IPS-20b (cell line): Measurements from ENCODE around the gene ATP8A1.
A peak's percentile ranks its signal among the peaks of the same experiment; 100 is the strongest.
"Not testable (repeated sequence)": the region's sequence is repeated elsewhere in the genome, so short reads cannot be mapped to it uniquely, and the experiment has no call there.

Source experiments
- H3K27ac ChIP-seq: one replicate; pipeline ENCODE4 v1.5.1; 2013; ENCODE audit warnings: low read length
- H3K27me3 ChIP-seq: 2 replicates; pipeline ENCODE4 v1.6.1; 2013; ENCODE audit warnings: mild to moderate bottlenecking, low read length, inconsistent platforms; ENCODE audit not compliant: insufficient read depth
- H3K36me3 ChIP-seq: 2 replicates; pipeline ENCODE4 v1.6.1; 2013; ENCODE audit warnings: low read depth, mild to moderate bottlenecking, inconsistent platforms, low read length, moderate library complexity; ENCODE audit not compliant: insufficient read depth
- H3K4me1 ChIP-seq: 2 replicates; pipeline ENCODE4 v1.6.1; 2013; ENCODE audit warnings: mild to moderate bottlenecking, control low read depth, inconsistent platforms, low read length, moderate library complexity; ENCODE audit not compliant: insufficient read depth
- H3K4me3 ChIP-seq: 2 replicates; pipeline ENCODE4 v1.5.1; 2013; ENCODE audit warnings: mild to moderate bottlenecking, low read length, inconsistent platforms
- H3K9ac ChIP-seq: 2 replicates; pipeline ENCODE4 v1.6.1; 2013; ENCODE audit warnings: low read depth, mild to moderate bottlenecking, inconsistent platforms, low read length, moderate library complexity
- H3K9me3 ChIP-seq: 2 replicates; pipeline ENCODE4 v1.6.1; 2013; ENCODE audit warnings: mild to moderate bottlenecking, low read depth, low read length, inconsistent platforms; ENCODE audit not compliant: insufficient read depth

Gene ATP8A1

DNA sequence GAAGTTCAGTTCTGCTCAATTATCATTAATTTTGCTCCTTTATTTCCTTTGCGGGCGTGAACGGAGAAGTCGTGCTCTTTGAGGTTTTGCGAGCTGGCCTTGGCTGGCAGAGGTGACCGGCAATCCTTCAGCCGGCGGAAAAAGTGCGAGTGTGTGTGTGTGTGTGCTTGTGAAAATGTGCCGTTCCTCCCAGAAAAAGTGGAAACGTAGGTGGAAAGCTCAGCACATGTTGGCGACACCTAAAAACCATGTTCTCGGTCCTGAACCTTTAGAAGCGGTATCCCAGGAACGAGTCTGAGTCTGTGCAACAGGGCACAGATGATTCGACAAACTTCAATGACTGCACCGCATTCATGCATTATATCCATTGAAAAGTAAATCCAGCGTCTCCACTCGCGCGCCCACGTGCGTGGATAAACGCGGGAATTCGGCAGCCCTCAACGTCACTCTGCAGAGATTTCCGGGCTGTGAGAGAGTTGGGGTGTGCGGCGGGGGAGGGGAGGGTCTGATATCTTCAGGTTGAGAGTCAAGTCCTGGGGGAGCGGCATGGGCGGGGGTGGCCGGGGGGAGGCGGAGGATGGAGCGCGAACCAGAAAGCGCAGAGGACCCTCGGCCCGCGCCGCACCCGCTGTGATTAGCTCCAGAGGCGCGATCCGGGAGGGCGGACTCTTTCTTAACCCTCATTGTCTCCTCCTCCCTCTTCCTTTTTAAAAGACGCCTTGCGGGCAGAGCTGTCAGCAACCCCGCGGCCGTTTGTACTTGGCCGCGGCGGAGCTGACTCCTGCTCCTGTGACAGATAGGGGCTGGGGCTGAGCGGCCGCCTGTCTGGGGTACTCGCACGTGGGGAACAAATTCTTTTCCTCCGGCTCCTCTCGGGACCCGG is 259.9 kb downstream of the ATP8A1 start, which contains the start of gene SHISA3:
Gene SHISA3, plus strand, starts transcription at position 737 of the 883 bp plus-strand sequence. CDS start 569 bp downstream, outside the sequence.
- Histone ChIP-seq H3K27ac (no peak within 1 kb of the TSS), H3K4me1 (peaks cover 13% of the 10 kb centered on the region; the same call in 1 of the 2 replicates), H3K36me3 (no peaks in the 10 kb centered on the region), H3K4me3 (peak within 1 kb of the TSS; percentile 73), H3K9me3 (no peaks in the 10 kb centered on the region), H3K9ac (no peak within 1 kb of the TSS; the same call in 1 of the 2 replicates), H3K27me3 (peaks cover 77% of the 10 kb centered on the region)

DNA sequence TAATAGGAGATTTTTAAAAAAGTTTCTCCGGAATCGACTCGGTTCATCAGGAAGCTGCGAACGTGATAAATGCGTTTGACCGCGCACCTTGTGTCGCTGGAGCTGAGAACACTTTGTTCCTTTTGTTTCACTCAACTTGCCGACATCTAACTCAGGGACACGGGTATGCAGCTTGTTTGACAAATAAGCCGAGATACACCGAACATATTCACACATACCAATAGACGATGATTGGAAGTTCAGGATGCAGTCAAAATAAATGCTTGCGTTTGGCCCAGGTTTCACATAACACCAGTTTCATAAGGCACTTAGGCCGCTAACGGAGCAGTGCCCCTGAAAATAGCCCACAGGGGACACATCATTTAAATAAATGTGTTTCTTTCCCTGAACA is 260.5 kb downstream of the ATP8A1 start:
- peaks cover 71% of the 10 kb centered on the region for H3K27me3 ChIP-seq
- no peak overlapping the region; the same call in 1 of the 2 replicates for H3K9ac ChIP-seq

DNA sequence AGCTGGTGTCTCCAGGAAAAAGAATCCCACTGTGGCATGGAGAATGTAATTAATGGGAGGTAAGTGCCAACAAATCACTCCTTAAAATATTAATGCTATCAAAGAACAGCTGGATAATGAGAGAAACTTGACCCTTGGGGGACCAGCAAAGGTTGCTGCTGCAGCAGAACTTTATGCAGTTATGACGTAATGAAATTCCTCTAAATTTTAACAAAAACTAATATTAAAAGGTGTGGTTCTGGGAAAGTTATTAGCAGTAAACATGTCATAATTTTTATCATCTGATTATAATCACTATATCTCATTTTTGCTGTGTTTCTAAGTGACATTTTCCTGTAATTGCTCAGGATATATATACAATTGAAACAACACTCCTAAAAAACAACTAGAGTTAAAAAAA is 261.3 kb downstream of the ATP8A1 start:
- no peaks in the 10 kb centered on the region for H3K36me3 ChIP-seq

More for the DNA sequence above, 260.5 kb downstream of the ATP8A1 start:
- Histone ChIP-seq H3K4me1 (peaks cover 13% of the 10 kb centered on the region; the same call in 1 of the 2 replicates), H3K9me3 (no peaks in the 10 kb centered on the region), H3K36me3 (no peaks in the 10 kb centered on the region), H3K27ac (no peak overlapping the region), H3K4me3 (peak overlapping the region; percentile 73)

DNA sequence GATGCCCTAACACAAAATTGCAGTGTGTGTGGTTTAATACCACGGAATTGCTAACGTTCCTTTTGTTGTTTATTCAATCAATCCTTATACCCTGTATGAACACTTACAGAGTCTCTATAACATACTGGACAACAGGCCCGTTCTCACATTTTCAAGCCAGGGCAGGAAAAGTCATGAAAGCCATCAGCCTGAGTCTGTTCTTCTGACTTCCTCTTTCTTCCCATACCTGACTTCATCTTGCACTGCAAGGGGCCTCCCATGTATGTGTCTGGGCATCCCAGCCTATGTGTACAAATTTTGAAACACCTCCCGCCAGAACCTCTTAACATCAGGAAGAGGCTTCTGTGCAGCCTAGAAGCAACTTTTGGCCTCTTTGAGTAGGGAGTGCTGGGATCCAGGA is 264.5 kb downstream of the ATP8A1 start:
- Histone ChIP-seq H3K4me3 (no peak overlapping the region), H3K36me3 (no peaks in the 10 kb centered on the region), H3K9me3 (no peaks in the 10 kb centered on the region), H3K4me1 (peaks cover 13% of the 10 kb centered on the region; the same call in 1 of the 2 replicates), H3K9ac (no peak overlapping the region), H3K27me3 (peaks cover 32% of the 10 kb centered on the region), H3K27ac (no peak overlapping the region)

More for the DNA sequence above, 261.3 kb downstream of the ATP8A1 start:
- Histone ChIP-seq H3K9me3 (no peaks in the 10 kb centered on the region), H3K9ac (no peak overlapping the region), H3K27me3 (peaks cover 63% of the 10 kb centered on the region), H3K4me3 (no peak overlapping the region), H3K27ac (no peak overlapping the region), H3K4me1 (peaks cover 18% of the 10 kb centered on the region; the same call in 1 of the 2 replicates)

DNA sequence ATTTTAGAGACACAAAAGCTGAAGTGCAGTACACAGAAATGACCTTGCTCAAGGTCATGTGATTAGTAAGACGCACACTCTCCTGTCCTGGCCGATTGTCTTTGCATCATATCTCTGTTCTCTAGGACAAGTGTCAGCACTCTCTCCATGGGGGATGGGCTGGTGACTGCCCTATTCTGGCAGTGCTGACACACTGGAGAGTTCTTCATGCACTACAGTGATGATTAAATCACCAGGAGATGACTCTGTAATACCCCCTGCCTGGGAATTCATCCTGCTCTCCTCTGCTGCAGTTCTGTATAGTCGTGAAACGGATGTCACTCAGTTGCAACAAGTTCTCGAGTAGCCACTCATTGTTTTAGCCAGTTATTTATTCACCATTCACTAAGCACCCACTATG is 264.9 kb downstream of the ATP8A1 start:
- Histone ChIP-seq H3K9ac (no peak overlapping the region), H3K9me3 (no peaks in the 10 kb centered on the region), H3K36me3 (no peaks in the 10 kb centered on the region), H3K4me3 (no peak overlapping the region), H3K27ac (no peak overlapping the region), H3K27me3 (peaks cover 27% of the 10 kb centered on the region), H3K4me1 (peaks cover 12% of the 10 kb centered on the region; the same call in 1 of the 2 replicates)

DNA sequence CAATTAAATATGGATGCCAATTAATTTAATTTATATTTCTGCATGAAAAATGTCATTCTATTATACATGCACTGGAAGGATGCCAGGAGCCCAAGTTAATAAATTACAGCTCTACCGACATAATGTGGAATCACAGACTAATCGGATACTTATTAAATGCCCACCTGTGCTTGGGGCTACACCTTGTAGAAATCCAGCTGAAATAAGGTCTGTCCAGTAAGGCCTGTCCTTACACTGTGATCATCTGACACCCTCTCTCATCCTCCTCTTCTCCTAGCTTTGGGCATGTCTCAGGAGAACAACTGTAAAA is 265.6 kb downstream of the ATP8A1 start:
- no peaks in the 10 kb centered on the region for H3K9me3 ChIP-seq
- H3K36me3 ChIP-seq: no peaks in the 10 kb centered on the region
- H3K27ac ChIP-seq: no peak overlapping the region
- no peak overlapping the region for H3K4me3 ChIP-seq
- H3K4me1 ChIP-seq: peaks cover 6% of the 10 kb centered on the region; the same call in 1 of the 2 replicates
- peaks cover 20% of the 10 kb centered on the region for H3K27me3 ChIP-seq
- no peak overlapping the region for H3K9ac ChIP-seq

DNA sequence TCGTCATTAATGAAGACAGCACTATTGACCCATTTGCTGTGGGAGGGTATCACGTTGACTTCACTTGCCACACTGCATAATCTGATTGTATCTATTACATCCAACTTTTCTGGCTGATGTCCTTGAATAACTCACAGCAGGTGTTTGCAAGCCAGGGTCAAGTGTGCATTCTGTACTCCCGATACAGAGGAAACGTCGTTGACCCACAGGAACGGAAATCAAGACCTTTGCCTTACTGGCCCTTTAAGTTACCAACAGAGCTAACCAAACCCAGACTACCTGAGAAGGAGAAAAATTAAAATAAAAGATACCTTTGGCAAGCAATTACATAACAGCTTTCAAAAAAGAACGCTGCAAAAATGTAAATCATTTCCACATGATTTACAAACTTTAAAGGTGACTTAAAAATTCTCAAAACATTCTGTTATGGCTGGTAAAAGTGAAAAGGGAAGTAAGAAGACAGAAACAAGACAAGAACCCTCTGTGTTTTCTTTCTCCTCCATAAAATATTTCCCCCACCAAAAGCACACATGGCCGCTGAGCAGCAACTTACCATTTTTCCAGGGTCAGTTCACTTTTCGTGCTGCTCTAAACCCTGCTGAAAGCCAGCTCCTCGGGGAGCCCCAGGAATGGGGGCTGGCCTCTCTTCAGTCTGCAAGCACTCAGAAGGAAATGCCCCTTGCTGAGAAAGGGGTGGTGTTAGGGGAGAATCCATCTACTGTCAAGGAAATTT is 266.1 kb downstream of the ATP8A1 start:
- H3K36me3 ChIP-seq: no peaks in the 10 kb centered on the region
- H3K9me3 ChIP-seq: no peaks in the 10 kb centered on the region
- no peak overlapping the region for H3K27ac ChIP-seq
- H3K4me3 ChIP-seq: no peak overlapping the region
- H3K9ac ChIP-seq: no peak overlapping the region
- H3K4me1 ChIP-seq: peaks cover 5% of the 10 kb centered on the region; the same call in 1 of the 2 replicates
- H3K27me3 ChIP-seq: peaks cover 15% of the 10 kb centered on the region

DNA sequence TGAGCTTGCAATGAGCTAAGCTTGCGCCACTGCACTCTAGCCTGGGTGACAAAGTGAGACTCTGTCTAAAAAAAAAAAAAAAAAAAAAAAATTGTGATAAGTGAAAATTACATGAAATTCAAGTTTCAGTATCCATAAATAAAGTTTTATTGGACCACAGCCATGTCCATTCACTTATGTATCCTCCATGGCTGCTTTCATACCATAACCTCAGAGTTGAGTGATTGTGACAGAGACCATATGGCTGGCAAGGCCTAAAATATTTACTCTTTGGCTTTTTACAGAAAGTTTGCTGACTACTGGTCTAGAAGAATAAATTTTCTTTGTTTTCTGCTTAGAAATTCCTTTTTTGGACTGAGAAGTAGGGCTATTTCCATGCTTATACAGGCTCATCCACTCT is 271.4 kb downstream of the ATP8A1 start:
- Histone ChIP-seq H3K9ac (no peak overlapping the region), H3K4me3 (no peak overlapping the region), H3K27ac (no peak overlapping the region), H3K4me1 (no peaks in the 10 kb centered on the region), H3K9me3 (no peaks in the 10 kb centered on the region), H3K36me3 (no peaks in the 10 kb centered on the region), H3K27me3 (no peaks in the 10 kb centered on the region)

DNA sequence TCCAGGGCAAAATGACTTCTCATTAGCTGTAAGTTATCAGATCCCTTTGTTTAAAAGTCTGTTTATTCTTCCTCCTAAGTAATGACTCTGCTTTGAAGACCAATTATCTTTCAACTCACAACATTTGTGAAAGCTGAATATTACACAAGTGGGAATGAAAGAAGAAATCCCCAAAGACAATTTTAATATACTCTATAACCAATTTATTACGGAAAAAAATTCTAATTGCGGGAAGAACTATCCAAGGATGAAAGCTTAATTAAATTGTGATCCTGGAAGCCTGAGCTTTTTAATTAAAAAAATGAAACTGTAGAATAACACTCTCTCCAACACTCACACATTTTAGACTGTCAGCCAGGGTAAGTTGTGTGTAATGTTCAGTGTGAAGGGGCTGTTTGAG is 275.2 kb downstream of the ATP8A1 start:
- no peak overlapping the region for H3K9ac ChIP-seq
- H3K4me3 ChIP-seq: no peak overlapping the region
- H3K27me3 ChIP-seq: no peaks in the 10 kb centered on the region
- H3K36me3 ChIP-seq: no peaks in the 10 kb centered on the region
- H3K9me3 ChIP-seq: no peaks in the 10 kb centered on the region
- no peaks in the 10 kb centered on the region for H3K4me1 ChIP-seq
- H3K27ac ChIP-seq: no peak overlapping the region

DNA sequence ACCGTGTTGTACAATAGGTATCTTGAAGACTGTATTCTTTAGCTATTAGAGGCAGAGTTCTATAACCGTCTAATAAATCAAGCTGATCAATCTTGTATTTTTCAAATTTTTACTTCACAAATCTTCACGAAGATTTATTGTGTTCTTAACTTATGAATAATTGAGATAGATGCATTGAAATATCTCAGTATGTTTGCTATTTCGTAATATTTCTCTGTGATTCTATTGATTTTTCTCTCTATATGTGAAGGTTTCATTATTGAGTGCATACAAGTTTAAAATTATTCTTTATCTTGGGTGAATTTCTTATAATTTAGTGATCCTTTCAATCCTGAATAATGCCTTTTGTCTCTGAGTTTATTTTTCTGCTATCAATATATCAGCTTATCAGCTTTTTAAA is 279.4 kb downstream of the ATP8A1 start:
- H3K9ac ChIP-seq: no peak overlapping the region
- no peak overlapping the region for H3K4me3 ChIP-seq
- H3K9me3 ChIP-seq: no peaks in the 10 kb centered on the region
- H3K36me3 ChIP-seq: no peaks in the 10 kb centered on the region
- H3K27me3 ChIP-seq: no peaks in the 10 kb centered on the region
- no peak overlapping the region for H3K27ac ChIP-seq
- H3K4me1 ChIP-seq: no peaks in the 10 kb centered on the region

DNA sequence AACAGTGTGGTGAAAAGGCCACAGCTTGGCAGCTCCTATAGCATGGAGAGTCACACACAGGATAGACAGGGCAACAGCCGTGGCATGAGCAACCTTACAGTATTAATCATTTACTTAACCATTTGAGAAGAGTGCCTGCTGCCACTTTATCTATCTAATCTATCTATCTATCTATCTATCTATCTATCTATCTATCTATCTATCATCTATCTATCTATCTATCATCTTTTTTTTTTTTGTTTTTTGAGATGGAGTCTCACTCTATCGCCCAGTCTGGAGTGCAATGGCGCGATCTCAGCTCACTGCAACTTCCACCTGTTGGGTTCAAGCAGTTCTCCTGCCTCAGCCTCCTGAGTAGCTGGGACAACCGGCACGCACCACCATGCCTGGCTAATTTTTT is 284.6 kb downstream of the ATP8A1 start:
- not testable (repeated sequence) for H3K9me3 ChIP-seq

More for the DNA sequence above, 284.6 kb downstream of the ATP8A1 start:
- not testable (repeated sequence) for H3K4me3 ChIP-seq, H3K27ac ChIP-seq, H3K9ac ChIP-seq, H3K4me1 ChIP-seq, H3K36me3 ChIP-seq, H3K27me3 ChIP-seq
